HG03025 (cell line): ENCODE results near the gene JCAD.
"Not testable (repeated sequence)": the region's sequence is repeated elsewhere in the genome, so short reads cannot be mapped to it uniquely, and the experiment has no call there.

Experiments
- ATAC-seq: cut with Tn5 transposase; IDR thresholded peaks from one replicate; pipeline ENCODE4 v1.9.1; 2021; ENCODE audit warnings: mild to moderate bottlenecking, moderate library complexity; ENCODE audit not compliant: unreplicated experiment, low FRiP score

The JCAD gene

GRCh38 chr10:29993319-29993915, 66.0 kb downstream of the JCAD start:
- no peak for ATAC-seq

- no peak for ATAC-seq
Observed at GRCh38 chr10:29992914-29993313, 66.5 kb downstream of the JCAD start.

DNA sequence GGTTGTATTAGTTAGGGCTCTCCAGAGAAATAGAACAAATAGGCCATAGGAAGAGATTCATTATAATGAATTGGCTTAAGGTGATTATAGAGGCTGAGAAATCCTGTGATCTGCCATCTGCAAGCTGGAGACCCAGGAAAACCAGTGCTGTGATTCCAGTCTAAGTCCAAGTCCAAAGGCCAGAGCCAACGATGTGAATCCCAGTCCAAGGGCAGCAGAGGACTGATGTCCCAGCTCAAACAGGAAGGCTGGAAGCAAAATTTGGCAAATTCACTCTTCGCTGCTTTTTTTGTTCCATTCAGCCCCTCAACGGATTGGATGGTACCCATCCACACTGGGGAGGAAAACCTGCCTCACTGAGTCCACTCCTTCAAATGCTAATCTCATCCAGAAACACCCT, 68.0 kb downstream of the JCAD start:
- no peak for ATAC-seq

- ATAC-seq, result no peak
Observed at GRCh38 chr10:29987471-29987870, 71.9 kb downstream of the JCAD start.

GRCh38 chr10:29982997-29983648, 76.3 kb downstream of the JCAD start:
- ATAC-seq, result no peak

- no peak for ATAC-seq
Observed at GRCh38 chr10:29981510-29981909, 77.9 kb downstream of the JCAD start.

DNA sequence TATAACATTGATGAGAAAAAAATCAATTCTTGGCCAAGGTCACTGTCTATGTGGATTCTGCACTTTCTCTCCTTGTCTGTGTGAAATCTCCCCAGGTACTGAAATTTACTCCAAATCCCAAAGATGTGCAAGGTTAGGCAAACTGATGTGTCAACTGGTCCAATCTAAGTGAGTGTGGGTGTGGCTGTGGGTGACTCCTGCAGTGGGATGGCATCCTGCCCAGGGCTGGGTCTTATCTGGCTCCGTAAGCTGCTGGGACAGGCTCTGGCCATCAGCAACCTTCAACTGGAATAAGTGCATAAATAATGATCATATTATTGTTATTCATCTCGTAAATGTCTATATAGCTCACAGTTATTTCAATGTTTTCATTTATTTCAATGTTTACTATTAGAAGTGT, 79.3 kb downstream of the JCAD start:
- no peak for ATAC-seq

GRCh38 chr10:29979421-29979779, 80.0 kb downstream of the JCAD start:
- not testable (repeated sequence) for ATAC-seq

- ATAC-seq, result no peak
Observed at GRCh38 chr10:29977171-29977570, 82.2 kb downstream of the JCAD start.

GRCh38 chr10:29976134-29976533, 83.3 kb downstream of the JCAD start:
- ATAC-seq, result no peak

GRCh38 chr10:29974773-29975172, 84.6 kb downstream of the JCAD start:
- ATAC-seq, result no peak

DNA sequence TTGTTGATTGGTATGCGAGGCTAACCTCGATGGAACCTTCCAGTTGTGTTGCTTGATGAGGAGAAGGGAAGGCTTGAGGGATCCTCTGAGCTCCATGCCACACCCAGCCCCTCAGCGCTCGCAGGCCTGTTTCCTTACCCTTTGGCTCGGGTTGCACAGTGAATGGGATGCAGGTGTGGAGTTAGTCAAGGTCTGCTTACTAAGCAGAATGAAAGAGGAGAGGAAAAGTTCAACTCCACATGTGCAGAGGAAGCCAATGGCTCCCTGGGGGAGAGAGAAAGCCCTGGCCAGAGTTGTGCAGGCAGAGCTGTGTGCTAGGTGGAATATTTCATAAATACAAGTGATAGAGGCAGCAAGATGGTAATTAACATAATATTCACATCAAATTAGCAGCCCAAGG, 85.5 kb downstream of the JCAD start:
- no peak for ATAC-seq

DNA sequence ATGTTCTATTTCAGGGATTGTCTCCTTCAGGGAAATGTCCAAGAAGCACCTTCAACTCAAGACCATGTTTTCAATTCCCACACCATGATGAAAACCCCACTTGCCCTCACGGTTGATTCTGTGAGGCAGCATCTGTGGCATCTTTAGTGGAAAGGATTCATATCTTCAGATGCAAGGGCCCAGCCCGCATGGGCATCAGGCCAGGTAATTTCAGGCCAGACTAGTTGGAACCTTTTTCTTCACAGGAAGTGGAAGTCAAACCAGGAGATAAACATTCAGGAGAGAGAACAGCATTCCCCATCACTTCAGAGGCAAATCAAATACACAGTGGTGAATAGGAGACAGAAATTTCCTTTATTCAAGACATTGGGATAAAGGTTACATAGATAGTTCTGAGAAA, 88.8 kb downstream of the JCAD start:
- no peak for ATAC-seq

GRCh38 chr10:29970012-29970396, 89.4 kb downstream of the JCAD start:
- no peak for ATAC-seq

DNA sequence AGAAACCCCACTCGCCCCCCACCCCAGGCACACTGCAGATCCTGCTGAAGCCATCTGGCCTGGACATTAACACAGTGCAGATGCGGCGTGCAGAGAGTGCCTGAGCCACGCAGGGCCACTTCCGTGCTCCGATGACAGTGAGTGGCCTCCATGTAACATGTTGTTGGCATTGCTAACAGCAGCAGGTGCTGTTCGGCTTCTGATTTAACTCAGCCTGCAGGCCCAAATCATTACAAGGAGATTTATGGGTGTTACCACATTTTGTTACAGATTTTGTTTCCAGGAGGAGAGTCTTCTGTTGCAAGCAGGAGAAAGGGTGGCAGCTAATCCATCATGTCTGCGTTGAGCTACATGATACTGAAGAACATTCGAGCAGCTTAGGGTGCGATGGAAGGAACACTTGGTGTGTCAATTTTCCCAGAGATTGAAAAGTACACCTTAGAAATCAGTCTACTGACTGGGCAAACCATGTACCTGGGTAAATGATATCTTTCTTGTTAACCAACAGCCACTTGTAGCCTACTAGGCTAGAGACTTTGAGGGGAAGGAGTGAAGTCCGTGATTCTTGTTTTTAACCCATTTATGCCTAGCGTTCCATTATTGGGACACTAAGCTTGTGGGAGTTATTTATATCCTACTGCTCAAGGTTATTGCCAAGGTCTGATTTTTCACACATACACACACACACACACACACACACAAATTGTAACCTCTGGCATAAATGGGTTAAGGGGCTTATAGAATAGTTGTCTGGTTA, 90.0 kb downstream of the JCAD start:
- no peak for ATAC-seq

GRCh38 chr10:29968585-29968984, 90.8 kb downstream of the JCAD start:
- no peak for ATAC-seq

DNA sequence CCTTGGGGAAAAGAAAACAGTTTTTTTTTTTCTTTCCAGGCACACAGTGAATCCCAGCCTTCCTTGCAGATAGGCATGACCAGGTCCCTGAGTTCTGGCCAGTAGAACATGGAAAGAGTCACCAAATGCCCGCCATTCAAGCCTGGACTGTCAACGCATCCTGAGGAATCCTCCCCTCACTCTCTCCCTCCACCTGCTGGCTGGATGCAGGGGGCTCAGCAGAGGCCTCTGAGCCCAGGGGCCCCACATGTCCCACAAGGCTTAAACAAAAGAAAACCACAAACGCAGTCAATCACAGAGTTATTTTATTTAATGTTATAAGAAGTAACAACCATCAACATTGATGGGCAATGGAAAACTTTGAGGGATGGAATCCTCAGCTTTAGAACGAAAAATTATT, 93.1 kb downstream of the JCAD start:
- no peak for ATAC-seq
